ENCODE results near the gene CHTOP. TPM values are rescaled to one million over a fixed set of nuclear protein-coding genes. Genes with fewer than 3 reads are reported as not detected.
A peak's percentile ranks its signal among the peaks of the same experiment; 100 is the strongest.

CHTOP gene
- total and polyA plus RNA-seq, 8 donors, result 54.5 to 125 (median 113) TPM

GRCh38 chr1:153608089-153608682 lies 25.7 kb upstream of the CHTOP start:
- peak; percentile 8 for ATAC-seq

GRCh38 chr1:153608742-153609584 lies 24.9 kb upstream of the CHTOP start:
- peak overlapping the region; percentile 13 to 51 for H3K4me3 ChIP-seq
- intact Hi-C loops (cut with DNase I), result no loop called here
- H3K27ac ChIP-seq, result peak overlapping the region; percentile 82 to 88
- ATAC-seq (peak; percentile 62), DNase-seq (peak in 3 of 4 donors; percentile 63 to 89 (median 80))
- no peaks in the 10 kb centered on the region for H3K27me3 ChIP-seq
- peaks cover 30 to 35% of the 10 kb centered on the region in 2 donors for H3K4me1 ChIP-seq
- H3K36me3 ChIP-seq, result peaks cover 0 to 17% of the 10 kb centered on the region in 2 donors
- H3K9me3 ChIP-seq, result no peaks in the 10 kb centered on the region
- TF ChIP-seq CTCF (IDR thresholded peaks at IDR 0.05), result no peak

More at GRCh38 chr1:153608089-153608682, 25.7 kb upstream of the CHTOP start:
- no peak for TF ChIP-seq CTCF (IDR thresholded peaks at IDR 0.05)
- Histone ChIP-seq H3K36me3 (peaks cover 0 to 17% of the 10 kb centered on the region in 2 donors), H3K27ac (peak overlapping the region; percentile 82 to 88), H3K4me3 (peak overlapping the region; percentile 13 to 51), H3K4me1 (peaks cover 30 to 35% of the 10 kb centered on the region in 2 donors), H3K27me3 (no peaks in the 10 kb centered on the region), H3K9me3 (no peaks in the 10 kb centered on the region)
- DNase-seq, result peak in 1 of 4 donors; percentile 59
- intact Hi-C loops (cut with DNase I), result no loop called here

GRCh38 chr1:153609585-153609907 lies 24.3 kb upstream of the CHTOP start:
- Histone ChIP-seq H3K4me3 (peak overlapping the region in 1 of 2 donors; percentile 51), H3K4me1 (peaks cover 33 to 35% of the 10 kb centered on the region in 2 donors), H3K27ac (peak overlapping the region; percentile 82 to 88), H3K36me3 (peaks cover 0 to 17% of the 10 kb centered on the region in 2 donors), H3K27me3 (no peaks in the 10 kb centered on the region), H3K9me3 (no peaks in the 10 kb centered on the region)
- ATAC-seq, result no peak
- no peak for TF ChIP-seq CTCF (IDR thresholded peaks at IDR 0.05)
- DNase-seq, result no peak
- intact Hi-C loops (cut with DNase I), result no loop called here

GRCh38 chr1:153610334-153610733 lies 23.5 kb upstream of the CHTOP start:
- ATAC-seq (no peak), DNase-seq (no peak)
- H3K4me3 ChIP-seq, result peak overlapping the region in 1 of 2 donors; percentile 51
- intact Hi-C loops (cut with DNase I), result no loop called here
- no peaks in the 10 kb centered on the region for H3K27me3 ChIP-seq
- H3K27ac ChIP-seq, result peak overlapping the region; percentile 82 to 88
- peaks cover 33 to 35% of the 10 kb centered on the region in 2 donors for H3K4me1 ChIP-seq
- H3K36me3 ChIP-seq, result peaks cover 0 to 17% of the 10 kb centered on the region in 2 donors
- no peaks in the 10 kb centered on the region for H3K9me3 ChIP-seq
- TF ChIP-seq CTCF (IDR thresholded peaks at IDR 0.05), result no peak

GRCh38 chr1:153610811-153611301 lies 23.0 kb upstream of the CHTOP start:
- ATAC-seq, result no peak

More at GRCh38 chr1:153610811-153611301, 23.0 kb upstream of the CHTOP start:
- no peak for DNase-seq
- Histone ChIP-seq H3K9me3 (no peaks in the 10 kb centered on the region), H3K36me3 (peaks cover 0 to 17% of the 10 kb centered on the region in 2 donors), H3K27me3 (no peaks in the 10 kb centered on the region), H3K4me3 (peak overlapping the region in 1 of 2 donors; percentile 51), H3K4me1 (peaks cover 33 to 39% of the 10 kb centered on the region in 2 donors), H3K27ac (peak overlapping the region; percentile 82 to 88)
- no peak for TF ChIP-seq CTCF (IDR thresholded peaks at IDR 0.05)
- intact Hi-C loops (cut with DNase I), result no loop called here

Data from left lung (tissue), 10 donors.